GM23338 (cell line): Measurements from ENCODE around the gene PAX4. TPM values are rescaled to one million over a fixed set of nuclear protein-coding genes. Genes with fewer than 3 reads are reported as not detected.

Source experiments
- ATAC-seq: fragments of 200-7000 bp; cut with Tn5 transposase; 3 replicates; pipeline ENCODE4 v1.9.1; 2020
- DNase-seq: peaks from one replicate; pipeline ENCODE4 v3.0.0-alpha.2; 2015; ENCODE audit warnings: low spot score
- H2AFZ ChIP-seq: fragments of 200-600 bp; sonication (generic); 2 replicates; pipeline ENCODE4 v1.8.0; 2016; ENCODE audit warnings: antibody characterized with exemption, mild to moderate bottlenecking, moderate library complexity
- H3F3A ChIP-seq: fragments of 200-600 bp; sonication (generic); replicated peaks from 2 replicates; pipeline ENCODE4 v1.8.0; 2017; ENCODE audit warnings: antibody characterized with exemption, mixed run types, low read depth
- H3K27ac ChIP-seq: fragments of 200-600 bp; sonication (generic); 2 replicates; pipeline ENCODE4 v1.6.1; 2016; ENCODE audit warnings: low read depth
- H3K27me3 ChIP-seq: fragments of 200-600 bp; sonication (generic); 2 replicates; pipeline ENCODE4 v1.8.0; 2016; ENCODE audit warnings: mild to moderate bottlenecking, mixed run types, moderate library complexity; ENCODE audit not compliant: insufficient read depth
- H3K36me3 ChIP-seq: fragments of 200-600 bp; sonication (generic); 2 replicates; pipeline ENCODE4 v1.8.0; 2016; ENCODE audit warnings: mild to moderate bottlenecking; ENCODE audit not compliant: insufficient read depth
- H3K4me1 ChIP-seq: fragments of 200-600 bp; sonication (generic); 2 replicates; pipeline ENCODE4 v1.8.0; 2016; ENCODE audit warnings: mild to moderate bottlenecking, moderate library complexity; ENCODE audit not compliant: insufficient read depth
- H3K4me2 ChIP-seq: fragments of 200-600 bp; sonication (generic); 2 replicates; pipeline ENCODE4 v1.7.1; 2017; ENCODE audit warnings: mixed run types
- H3K4me3 ChIP-seq: fragments of 200-600 bp; sonication (generic); 2 replicates; pipeline ENCODE4 v1.6.1; 2016; ENCODE audit warnings: mixed run types
- H3K79me2 ChIP-seq: fragments of 200-600 bp; sonication (generic); replicated peaks from 2 replicates; pipeline ENCODE4 v1.8.0; 2017; ENCODE audit warnings: mild to moderate bottlenecking; ENCODE audit not compliant: insufficient read depth
- H3K9me2 ChIP-seq: fragments of 200-600 bp; sonication (generic); 2 replicates; pipeline ENCODE4 v1.8.0; 2017; ENCODE audit not compliant: insufficient read depth
- H4K20me1 ChIP-seq: fragments of 200-600 bp; sonication (generic); replicated peaks from 2 replicates; pipeline ENCODE4 v1.8.0; 2017; ENCODE audit warnings: mild to moderate bottlenecking; ENCODE audit not compliant: insufficient read depth
- H3K27ac Mint-ChIP-seq: 2 replicates; pipeline ENCODE4 v1.8.0; 2020; ENCODE audit warnings: inconsistent platforms, mild to moderate bottlenecking, moderate library complexity, mixed read lengths
- H3K27me3 Mint-ChIP-seq: 3 replicates; pipeline ENCODE4 v1.8.0; 2022; ENCODE audit warnings: low read depth, mild to moderate bottlenecking, moderate library complexity, mixed read lengths, inconsistent platforms; ENCODE audit not compliant: insufficient read depth, poor library complexity
- H3K36me3 Mint-ChIP-seq: 3 replicates; pipeline ENCODE4 v1.8.0; 2021; ENCODE audit warnings: low read depth, mild to moderate bottlenecking, inconsistent platforms, moderate library complexity, mixed read lengths
- H3K4me1 Mint-ChIP-seq: 3 replicates; pipeline ENCODE4 v1.8.0; 2020; ENCODE audit warnings: mild to moderate bottlenecking, inconsistent platforms, mixed read lengths
- H3K4me3 Mint-ChIP-seq: 3 replicates; pipeline ENCODE4 v1.8.0; 2021; ENCODE audit warnings: moderate library complexity, mild to moderate bottlenecking, inconsistent platforms, mixed read lengths
- H3K9me3 Mint-ChIP-seq: 3 replicates; pipeline ENCODE4 v1.8.0; 2020; ENCODE audit warnings: moderate library complexity, mild to moderate bottlenecking, inconsistent platforms, mixed read lengths
- POLR2AphosphoS5 ChIP-seq: IDR thresholded peaks from 2 replicates; pipeline ENCODE4 v1.6.1; 2016; ENCODE audit warnings: antibody characterized with exemption, low read depth
- ZNF331 ChIP-seq: fragments of 250-450 bp; sonication (Bioruptor Pico); IDR thresholded peaks from 2 replicates; pipeline ENCODE4 v1.5.0; 2020; ENCODE audit warnings: low read depth, mild to moderate bottlenecking, moderate library complexity
- polyA plus RNA-seq: library from polyadenylated mRNA; unstranded; fragments of >200 nt; fragmentation: Nextera tagmentation; extraction: Ambion mirVana; gene quantifications from 2 replicates; pipeline ENCODE4 v1.2.1, GENCODE V29; 2016
- total RNA-seq: library from RNA; depleted of rRNA; stranded (reverse); fragments of >200 nt; shearing (Covaris generic); gene quantifications from 2 replicates; pipeline ENCODE4 v1.2.3, GENCODE V29; 2014
- TF ChIP-seq, protein P1 (sequence below): fragments of 250-450 bp; sonication (Bioruptor Pico); IDR thresholded peaks from 2 replicates; pipeline ENCODE4 v1.5.0; 2020; ENCODE audit warnings: mild to moderate bottlenecking, moderate library complexity

Gene PAX4
- total and polyA plus RNA-seq, 2 experiments from 2014 or later, result not detected

DNA sequence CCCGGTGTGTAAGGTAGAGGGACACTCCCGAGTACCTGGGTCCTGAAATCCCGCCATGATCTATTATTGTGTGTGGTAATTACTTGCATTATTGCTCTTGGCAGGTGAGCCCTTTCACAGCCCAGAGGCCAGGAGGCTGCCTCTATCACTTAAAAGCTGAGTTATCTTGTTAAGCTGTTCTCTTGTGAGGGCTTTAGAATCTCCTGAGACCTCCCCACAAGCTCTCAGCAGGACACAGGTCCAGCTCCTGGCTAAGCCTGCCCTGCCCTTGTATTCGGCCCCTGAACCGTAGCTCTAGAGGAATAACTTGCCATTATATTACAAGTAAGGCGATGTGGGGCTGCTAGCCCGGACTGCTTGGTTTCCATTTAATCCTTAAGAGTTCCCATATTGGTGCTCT lies 48.0 kb upstream of the PAX4 start:
- peak overlapping the region; percentile 41 for H3K27ac ChIP-seq
- DNase-seq, result peak; percentile 62

More for the DNA sequence above, 48.0 kb upstream of the PAX4 start:
- no peaks in the 10 kb centered on the region for H3K9me3 Mint-ChIP-seq
- ATAC-seq, result peak; percentile 96
- peaks cover 6% of the 10 kb centered on the region for H3K27me3 Mint-ChIP-seq
- H3K27me3 ChIP-seq, result no peaks in the 10 kb centered on the region
- TF ChIP-seq ZNF331 (CRISPR knock-in tag) (no peak), POLR2AphosphoS5 (no peak)
- TF ChIP-seq, protein P1, sequence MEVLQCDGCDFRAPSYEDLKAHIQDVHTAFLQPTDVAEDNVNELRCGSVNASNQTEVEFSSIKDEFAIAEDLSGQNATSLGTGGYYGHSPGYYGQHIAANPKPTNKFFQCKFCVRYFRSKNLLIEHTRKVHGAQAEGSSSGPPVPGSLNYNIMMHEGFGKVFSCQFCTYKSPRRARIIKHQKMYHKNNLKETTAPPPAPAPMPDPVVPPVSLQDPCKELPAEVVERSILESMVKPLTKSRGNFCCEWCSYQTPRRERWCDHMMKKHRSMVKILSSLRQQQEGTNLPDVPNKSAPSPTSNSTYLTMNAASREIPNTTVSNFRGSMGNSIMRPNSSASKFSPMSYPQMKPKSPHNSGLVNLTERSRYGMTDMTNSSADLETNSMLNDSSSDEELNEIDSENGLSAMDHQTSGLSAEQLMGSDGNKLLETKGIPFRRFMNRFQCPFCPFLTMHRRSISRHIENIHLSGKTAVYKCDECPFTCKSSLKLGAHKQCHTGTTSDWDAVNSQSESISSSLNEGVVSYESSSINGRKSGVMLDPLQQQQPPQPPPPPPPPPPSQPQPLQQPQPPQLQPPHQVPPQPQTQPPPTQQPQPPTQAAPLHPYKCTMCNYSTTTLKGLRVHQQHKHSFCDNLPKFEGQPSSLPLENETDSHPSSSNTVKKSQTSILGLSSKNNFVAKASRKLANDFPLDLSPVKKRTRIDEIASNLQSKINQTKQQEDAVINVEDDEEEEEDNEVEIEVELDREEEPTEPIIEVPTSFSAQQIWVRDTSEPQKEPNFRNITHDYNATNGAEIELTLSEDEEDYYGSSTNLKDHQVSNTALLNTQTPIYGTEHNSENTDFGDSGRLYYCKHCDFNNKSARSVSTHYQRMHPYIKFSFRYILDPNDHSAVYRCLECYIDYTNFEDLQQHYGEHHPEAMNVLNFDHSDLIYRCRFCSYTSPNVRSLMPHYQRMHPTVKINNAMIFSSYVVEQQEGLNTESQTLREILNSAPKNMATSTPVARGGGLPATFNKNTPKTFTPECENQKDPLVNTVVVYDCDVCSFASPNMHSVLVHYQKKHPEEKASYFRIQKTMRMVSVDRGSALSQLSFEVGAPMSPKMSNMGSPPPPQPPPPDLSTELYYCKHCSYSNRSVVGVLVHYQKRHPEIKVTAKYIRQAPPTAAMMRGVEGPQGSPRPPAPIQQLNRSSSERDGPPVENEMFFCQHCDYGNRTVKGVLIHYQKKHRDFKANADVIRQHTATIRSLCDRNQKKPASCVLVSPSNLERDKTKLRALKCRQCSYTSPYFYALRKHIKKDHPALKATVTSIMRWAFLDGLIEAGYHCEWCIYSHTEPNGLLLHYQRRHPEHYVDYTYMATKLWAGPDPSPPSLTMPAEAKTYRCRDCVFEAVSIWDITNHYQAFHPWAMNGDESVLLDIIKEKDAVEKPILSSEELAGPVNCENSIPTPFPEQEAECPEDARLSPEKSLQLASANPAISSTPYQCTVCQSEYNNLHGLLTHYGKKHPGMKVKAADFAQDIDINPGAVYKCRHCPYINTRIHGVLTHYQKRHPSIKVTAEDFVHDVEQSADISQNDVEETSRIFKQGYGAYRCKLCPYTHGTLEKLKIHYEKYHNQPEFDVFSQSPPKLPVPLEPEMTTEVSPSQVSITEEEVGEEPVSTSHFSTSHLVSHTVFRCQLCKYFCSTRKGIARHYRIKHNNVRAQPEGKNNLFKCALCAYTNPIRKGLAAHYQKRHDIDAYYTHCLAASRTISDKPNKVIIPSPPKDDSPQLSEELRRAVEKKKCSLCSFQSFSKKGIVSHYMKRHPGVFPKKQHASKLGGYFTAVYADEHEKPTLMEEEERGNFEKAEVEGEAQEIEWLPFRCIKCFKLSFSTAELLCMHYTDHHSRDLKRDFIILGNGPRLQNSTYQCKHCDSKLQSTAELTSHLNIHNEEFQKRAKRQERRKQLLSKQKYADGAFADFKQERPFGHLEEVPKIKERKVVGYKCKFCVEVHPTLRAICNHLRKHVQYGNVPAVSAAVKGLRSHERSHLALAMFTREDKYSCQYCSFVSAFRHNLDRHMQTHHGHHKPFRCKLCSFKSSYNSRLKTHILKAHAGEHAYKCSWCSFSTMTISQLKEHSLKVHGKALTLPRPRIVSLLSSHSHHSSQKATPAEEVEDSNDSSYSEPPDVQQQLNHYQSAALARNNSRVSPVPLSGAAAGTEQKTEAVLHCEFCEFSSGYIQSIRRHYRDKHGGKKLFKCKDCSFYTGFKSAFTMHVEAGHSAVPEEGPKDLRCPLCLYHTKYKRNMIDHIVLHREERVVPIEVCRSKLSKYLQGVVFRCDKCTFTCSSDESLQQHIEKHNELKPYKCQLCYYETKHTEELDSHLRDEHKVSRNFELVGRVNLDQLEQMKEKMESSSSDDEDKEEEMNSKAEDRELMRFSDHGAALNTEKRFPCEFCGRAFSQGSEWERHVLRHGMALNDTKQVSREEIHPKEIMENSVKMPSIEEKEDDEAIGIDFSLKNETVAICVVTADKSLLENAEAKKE, result 0 out of 2 replicates have a peak, but pooled peaks have one; percentile 51
- 0 out of 2 replicates have a peak overlapping the region, but pooled peaks have one; percentile 29 for H3K27ac Mint-ChIP-seq
- H3K4me3 Mint-ChIP-seq, result peak overlapping the region; percentile 53
- H3K4me3 ChIP-seq, result peak overlapping the region; percentile 15; the same call in 1 of the 2 replicates
- peak overlapping the region; percentile 70 for H3K4me2 ChIP-seq
- no peak overlapping the region for H2AFZ ChIP-seq
- H3K4me1 Mint-ChIP-seq, result peaks cover 61% of the 10 kb centered on the region
- peaks cover 69% of the 10 kb centered on the region for H3K4me1 ChIP-seq
- peaks cover 61% of the 10 kb centered on the region for H4K20me1 ChIP-seq
- peaks cover 22% of the 10 kb centered on the region for H3K36me3 Mint-ChIP-seq
- no peaks in the 10 kb centered on the region for H3K9me2 ChIP-seq
- no peaks in the 10 kb centered on the region for H3K36me3 ChIP-seq
- peaks cover 3% of the 10 kb centered on the region; the same call in 1 of the 2 replicates for H3F3A ChIP-seq
- peaks cover 100% of the 10 kb centered on the region for H3K79me2 ChIP-seq
